HUES64 (cell line): ENCODE measurements around the gene PGC.

Experiments
- H3K27ac ChIP-seq: 2 replicates; pipeline ENCODE4 v1.7.0; 2013; ENCODE audit warnings: low read depth, low read length, inconsistent platforms
- H3K27me3 ChIP-seq: 2 replicates; pipeline ENCODE4 v1.6.1; 2013; ENCODE audit warnings: mild to moderate bottlenecking, low read length; ENCODE audit not compliant: insufficient read depth
- H3K36me3 ChIP-seq: 2 replicates; pipeline ENCODE4 v1.6.1; 2013; ENCODE audit warnings: mild to moderate bottlenecking, low read length; ENCODE audit not compliant: insufficient read depth
- H3K4me1 ChIP-seq: 2 replicates; pipeline ENCODE4 v1.6.1; 2013; ENCODE audit warnings: mild to moderate bottlenecking, low read length, moderate library complexity; ENCODE audit not compliant: insufficient read depth
- H3K4me3 ChIP-seq: 2 replicates; pipeline ENCODE4 v1.5.1; 2013; ENCODE audit warnings: mild to moderate bottlenecking, low read length, moderate library complexity
- H3K9ac ChIP-seq: 2 replicates; pipeline ENCODE4 v1.6.1; 2013; ENCODE audit warnings: mild to moderate bottlenecking, low read depth, low read length
- H3K9me3 ChIP-seq: 2 replicates; pipeline ENCODE4 v1.6.1; 2013; ENCODE audit warnings: low read depth, low read length; ENCODE audit not compliant: insufficient read depth
- WGBS: fragments of 150-250, 120-280 bp; methylation state at CpG from one replicate; pipeline ENCODE4 v1.1.7; 2013; ENCODE audit warnings: missing lambda C conversion rate; 5-methylcytosine and 5-hydroxymethylcytosine counted together

Gene PGC

DNA sequence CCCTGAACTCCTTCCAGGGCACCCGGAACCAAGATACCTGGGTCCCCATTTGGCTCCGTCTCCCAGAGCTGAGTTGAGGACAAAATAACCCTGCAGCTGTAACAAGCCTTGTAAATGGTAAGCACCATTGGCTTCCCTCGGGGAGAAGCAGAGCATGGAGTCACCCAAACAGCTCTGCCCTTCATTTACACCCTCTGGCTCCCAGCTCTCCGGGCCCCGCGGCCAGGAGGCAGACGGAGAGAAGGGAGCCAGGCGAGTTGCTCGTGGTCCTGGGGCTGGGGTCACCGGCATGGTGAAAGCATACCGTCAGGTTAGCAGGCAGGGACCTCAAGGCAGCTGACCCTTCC is 13.9 kb downstream of the PGC start:
- Histone ChIP-seq H3K4me1 (peaks cover 20% of the 10 kb centered on the region), H3K27me3 (peaks cover 24% of the 10 kb centered on the region), H3K36me3 (no peaks in the 10 kb centered on the region), H3K9ac (no peak overlapping the region), H3K4me3 (peak overlapping the region; percentile 62), H3K27ac (no peak overlapping the region), H3K9me3 (no peaks in the 10 kb centered on the region)
- 9% methylated on average over 11 of the region's 11 CpGs for WGBS

DNA sequence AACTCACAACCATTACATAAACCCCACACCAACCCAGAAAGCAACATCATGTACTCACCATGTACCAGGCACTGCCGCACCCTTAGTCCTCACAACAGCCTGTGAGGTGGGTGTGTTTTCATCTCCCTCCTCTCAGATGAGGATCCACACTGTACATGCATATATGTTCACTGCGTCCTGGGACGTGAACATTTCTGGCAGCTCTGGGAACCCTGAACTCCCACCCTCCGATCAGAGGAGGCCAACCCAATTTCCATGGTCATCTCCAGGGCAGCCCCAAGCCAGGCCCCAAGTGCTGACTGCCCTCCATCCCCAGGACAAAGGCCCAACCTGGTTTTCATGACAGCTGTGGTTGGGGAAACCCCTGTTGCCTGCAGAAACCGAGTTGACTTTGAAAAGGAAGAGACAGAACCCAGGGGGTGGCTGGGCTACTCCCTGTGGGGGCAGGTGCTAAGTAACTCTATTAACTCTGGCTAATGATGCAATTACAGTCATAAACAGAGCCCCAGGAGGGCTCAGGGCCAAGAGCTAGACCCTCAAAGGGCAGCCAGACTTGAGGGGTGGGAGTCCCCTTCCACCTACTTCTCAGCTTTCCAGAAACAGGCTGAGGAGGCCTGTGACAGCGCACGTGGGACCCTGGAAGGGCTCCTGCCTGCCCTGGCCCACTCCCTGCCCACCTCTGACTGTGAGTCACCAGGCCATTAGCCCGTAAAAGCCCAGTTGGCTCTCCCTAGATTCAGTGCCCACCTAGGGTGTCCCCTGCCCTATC is 14.4 kb downstream of the PGC start:
- H3K9ac ChIP-seq, result no peak overlapping the region
- no peaks in the 10 kb centered on the region for H3K9me3 ChIP-seq
- H3K4me3 ChIP-seq, result peak overlapping the region; percentile 62
- H3K27me3 ChIP-seq, result peaks cover 24% of the 10 kb centered on the region
- no peaks in the 10 kb centered on the region for H3K36me3 ChIP-seq
- no peak overlapping the region for H3K27ac ChIP-seq
- whole genome bisulfite sequencing, result 44% methylated on average over 8 of the region's 8 CpGs
- peaks cover 20% of the 10 kb centered on the region for H3K4me1 ChIP-seq

DNA sequence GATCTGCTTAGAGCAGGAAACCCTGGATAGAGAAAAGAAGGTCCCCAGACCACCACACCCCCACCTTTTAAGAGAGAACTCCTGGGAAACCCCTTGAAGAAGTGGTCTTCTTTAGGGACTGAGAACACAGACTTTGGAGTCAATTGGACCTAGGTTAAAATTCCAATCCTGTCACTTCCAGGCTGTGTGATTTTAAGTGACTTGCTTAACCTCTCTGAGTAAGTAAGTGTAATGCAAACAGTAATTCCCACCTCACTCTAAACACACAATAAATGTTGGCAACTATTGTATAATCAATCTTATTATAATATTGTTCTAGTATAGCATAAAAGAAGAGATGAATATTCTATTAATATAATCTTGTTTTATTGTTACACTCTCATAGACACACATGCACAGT is 15.0 kb downstream of the PGC start:
- Histone ChIP-seq H3K9ac (no peak overlapping the region), H3K27me3 (peaks cover 24% of the 10 kb centered on the region), H3K4me1 (peaks cover 20% of the 10 kb centered on the region), H3K36me3 (no peaks in the 10 kb centered on the region), H3K9me3 (no peaks in the 10 kb centered on the region), H3K27ac (no peak overlapping the region), H3K4me3 (no peak overlapping the region)

DNA sequence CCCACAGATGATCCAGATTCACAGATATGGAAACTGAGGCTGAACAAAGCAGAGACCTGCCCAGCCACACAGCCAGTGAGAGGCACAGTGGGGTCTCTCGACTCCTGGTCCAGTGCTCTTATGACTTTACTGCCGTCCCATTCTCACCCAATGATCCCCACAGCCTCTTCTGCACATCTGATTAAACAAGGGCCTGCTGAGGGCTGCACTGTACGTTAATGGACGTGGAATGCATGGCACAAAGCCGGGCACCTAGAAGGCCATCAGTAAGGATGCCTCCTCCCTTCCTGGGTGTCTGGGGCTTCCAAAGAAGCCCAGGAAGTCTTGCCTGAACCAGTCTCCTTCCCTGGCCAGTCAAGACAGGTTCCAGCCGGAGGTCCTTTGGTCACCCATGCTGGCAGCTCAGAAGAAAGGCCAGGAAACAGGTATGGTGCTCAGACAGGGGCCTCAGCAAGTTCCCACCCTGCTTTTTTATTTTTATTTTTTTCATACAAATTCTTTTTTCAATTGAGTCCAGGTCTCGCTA is 15.6 kb downstream of the PGC start:
- H3K4me3 ChIP-seq, result no peak overlapping the region
- H3K27me3 ChIP-seq, result peaks cover 24% of the 10 kb centered on the region
- H3K4me1 ChIP-seq, result peaks cover 20% of the 10 kb centered on the region
- H3K9me3 ChIP-seq, result no peaks in the 10 kb centered on the region
- 94% methylated on average over 7 of the region's 7 CpGs for WGBS
- no peak overlapping the region for H3K27ac ChIP-seq
- H3K9ac ChIP-seq, result no peak overlapping the region
- H3K36me3 ChIP-seq, result no peaks in the 10 kb centered on the region

DNA sequence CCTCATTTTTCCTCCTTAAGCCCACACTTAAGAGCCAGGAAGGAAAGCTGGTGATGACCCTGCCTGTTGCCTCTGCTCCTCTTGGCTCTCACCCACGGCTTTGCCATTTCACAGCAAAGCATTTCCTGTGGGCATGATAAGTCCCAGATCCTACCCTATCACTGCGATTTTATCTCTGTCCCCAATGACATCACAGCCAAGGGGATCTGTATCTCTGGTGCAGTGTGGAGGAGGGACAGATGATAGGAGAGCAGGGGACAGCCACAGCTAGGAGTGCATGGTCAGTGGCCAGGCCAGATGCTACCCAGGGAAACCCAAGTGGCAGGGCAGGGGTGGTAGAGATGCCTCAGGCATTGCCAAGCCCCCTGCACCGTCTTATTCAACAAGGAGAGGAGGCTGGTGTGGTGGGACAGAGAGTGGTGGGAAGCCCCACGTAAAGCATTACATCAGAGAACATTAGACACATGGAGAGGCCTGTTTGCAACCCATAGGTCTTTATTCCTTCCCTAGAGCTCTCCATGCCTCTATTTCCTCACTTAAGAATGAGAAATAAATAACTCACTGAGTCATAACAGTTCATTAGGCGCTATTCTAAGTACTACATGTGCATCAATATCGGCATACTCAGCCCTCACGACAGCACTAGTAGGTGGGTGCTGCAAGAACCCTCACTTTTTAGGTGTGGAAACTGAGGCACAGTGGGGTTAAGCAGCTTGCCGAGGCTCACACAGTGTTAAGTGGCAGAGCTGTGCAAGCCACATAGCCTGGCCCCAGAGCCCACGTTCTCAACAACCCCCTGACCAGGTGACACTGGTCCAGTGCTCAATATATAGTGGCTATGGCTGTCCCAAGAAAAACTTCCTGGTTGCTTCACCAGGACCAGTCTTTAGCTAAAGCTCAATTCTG is 16.4 kb downstream of the PGC start:
- no peak overlapping the region for H3K4me3 ChIP-seq
- H3K27ac ChIP-seq, result no peak overlapping the region
- no peak overlapping the region for H3K9ac ChIP-seq
- H3K27me3 ChIP-seq, result peaks cover 24% of the 10 kb centered on the region
- H3K9me3 ChIP-seq, result no peaks in the 10 kb centered on the region
- no peaks in the 10 kb centered on the region for H3K36me3 ChIP-seq
- WGBS, result 90% methylated on average over 9 of the region's 9 CpGs
- peaks cover 18% of the 10 kb centered on the region for H3K4me1 ChIP-seq

DNA sequence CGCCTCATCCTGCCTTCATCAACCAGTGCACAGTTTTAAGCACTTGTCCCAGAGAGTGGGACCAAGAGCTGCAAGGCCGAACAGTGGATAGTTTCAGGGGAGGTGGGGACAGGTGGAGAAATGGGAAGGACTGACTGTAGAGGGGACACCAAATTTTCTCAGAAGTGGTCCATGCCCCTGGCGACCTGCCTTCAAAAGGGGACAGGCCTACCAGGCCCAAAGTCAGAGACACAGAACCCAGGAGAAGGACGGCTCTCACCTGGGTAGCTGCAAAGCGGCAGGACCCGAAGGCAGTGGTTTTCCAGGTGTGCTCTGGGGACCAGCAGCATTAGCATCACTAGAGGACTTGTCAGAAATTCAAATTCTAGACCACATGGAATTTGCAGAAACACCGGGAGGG is 17.6 kb downstream of the PGC start:
- no peak overlapping the region for H3K9ac ChIP-seq
- H3K4me1 ChIP-seq, result peaks cover 16% of the 10 kb centered on the region
- H3K36me3 ChIP-seq, result no peaks in the 10 kb centered on the region
- peaks cover 17% of the 10 kb centered on the region for H3K27me3 ChIP-seq
- 78% methylated on average over 7 of the region's 7 CpGs for WGBS
- H3K4me3 ChIP-seq, result no peak overlapping the region
- H3K27ac ChIP-seq, result no peak overlapping the region
- H3K9me3 ChIP-seq, result no peaks in the 10 kb centered on the region

DNA sequence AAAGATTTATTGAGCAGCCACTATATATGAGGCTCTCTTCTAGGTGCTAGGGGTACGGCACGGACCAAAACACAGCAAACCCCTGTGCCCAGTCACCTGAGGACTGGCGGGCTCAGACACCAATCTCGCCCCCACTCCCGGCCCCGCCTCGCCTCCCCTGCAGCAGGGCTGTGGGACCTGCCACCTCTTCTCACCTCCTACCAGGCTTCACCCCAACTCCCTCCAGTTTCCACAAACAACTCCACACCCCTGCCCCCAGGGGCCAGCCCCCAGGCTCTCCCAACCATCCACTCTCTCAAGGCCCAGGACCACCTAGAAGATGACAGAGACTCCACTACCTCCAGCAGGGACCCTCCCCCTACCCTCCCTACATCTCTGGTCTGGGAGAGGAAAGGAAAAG is 18.2 kb downstream of the PGC start:
- no peaks in the 10 kb centered on the region for H3K36me3 ChIP-seq
- H3K4me3 ChIP-seq, result no peak overlapping the region
- H3K27ac ChIP-seq, result no peak overlapping the region
- peaks cover 17% of the 10 kb centered on the region for H3K27me3 ChIP-seq
- H3K9me3 ChIP-seq, result no peaks in the 10 kb centered on the region
- peaks cover 16% of the 10 kb centered on the region for H3K4me1 ChIP-seq
- WGBS, result 91% methylated on average over 7 of the region's 7 CpGs
- no peak overlapping the region for H3K9ac ChIP-seq

DNA sequence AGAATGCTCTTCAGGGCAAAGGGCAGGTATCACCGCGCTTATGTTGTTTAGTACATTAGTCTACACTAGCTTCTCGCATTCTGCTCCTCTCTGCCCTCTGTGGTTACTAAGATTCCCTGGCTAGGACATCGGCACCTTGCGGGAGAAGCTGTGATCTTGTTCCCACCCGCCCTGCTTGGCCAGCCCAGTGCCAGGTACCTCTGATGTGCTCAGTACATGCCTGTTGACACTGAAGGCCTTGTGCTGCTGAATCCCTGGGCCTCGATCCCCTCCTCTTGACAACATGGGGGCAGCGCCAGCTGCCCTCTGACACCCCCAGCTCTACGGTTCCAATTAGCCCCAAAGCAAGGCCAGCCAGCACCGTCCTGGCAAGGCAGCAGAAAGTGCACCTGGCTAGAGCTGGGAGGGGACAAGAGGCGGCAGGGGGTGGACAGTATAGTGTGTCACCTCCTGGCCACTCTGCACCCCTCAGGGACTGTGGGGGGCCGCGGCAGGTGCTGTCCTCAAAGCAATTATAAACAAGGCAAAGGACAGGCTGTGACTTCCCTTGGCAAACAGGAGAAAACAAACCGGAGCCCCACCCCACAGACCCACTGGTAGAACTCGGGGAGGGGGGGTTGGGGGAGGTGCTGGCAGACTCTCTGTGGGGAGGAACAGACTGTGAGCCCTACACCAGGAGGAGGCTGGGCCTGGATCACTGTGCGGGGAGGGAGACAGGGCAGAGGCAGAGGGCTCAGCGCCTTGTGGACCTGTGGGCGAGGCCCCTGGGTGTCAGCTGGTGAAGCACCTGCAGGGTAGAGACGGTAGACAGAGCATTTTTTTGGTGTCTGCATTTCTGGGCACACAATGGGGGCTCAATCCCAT is 18.9 kb downstream of the PGC start:
- Histone ChIP-seq H3K4me3 (no peak overlapping the region), H3K9ac (no peak overlapping the region), H3K9me3 (no peaks in the 10 kb centered on the region), H3K4me1 (peaks cover 14% of the 10 kb centered on the region), H3K27ac (no peak overlapping the region), H3K36me3 (no peaks in the 10 kb centered on the region), H3K27me3 (peaks cover 13% of the 10 kb centered on the region)
- 85% methylated on average over 18 of the region's 19 CpGs for WGBS

DNA sequence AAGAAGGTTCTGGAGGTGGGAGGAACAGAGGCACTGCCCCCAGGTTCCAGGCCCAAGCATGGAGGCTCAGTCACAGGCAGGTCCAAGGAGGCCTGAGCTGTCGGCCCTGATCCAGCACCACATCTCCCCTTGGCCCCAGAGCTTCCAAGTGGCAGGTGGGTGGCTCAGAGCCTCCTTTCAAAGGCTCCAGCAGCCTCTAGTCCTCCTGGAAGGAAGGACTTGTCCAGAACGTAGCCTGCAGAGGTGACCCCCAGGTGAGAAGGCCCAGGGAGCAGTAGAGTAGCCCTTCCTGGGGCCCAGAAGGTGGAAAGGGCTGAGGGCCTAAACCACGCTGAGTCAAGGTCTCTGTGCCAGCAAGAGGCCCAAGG is 19.5 kb downstream of the PGC start:
- no peak overlapping the region for H3K9ac ChIP-seq
- H3K4me3 ChIP-seq, result no peak overlapping the region
- WGBS, result 91% methylated on average over 3 of the region's 3 CpGs
- peaks cover 11% of the 10 kb centered on the region for H3K4me1 ChIP-seq
- no peaks in the 10 kb centered on the region for H3K9me3 ChIP-seq
- H3K27ac ChIP-seq, result no peak overlapping the region
- no peaks in the 10 kb centered on the region for H3K36me3 ChIP-seq
- peaks cover 7% of the 10 kb centered on the region; the same call in 1 of the 2 replicates for H3K27me3 ChIP-seq

DNA sequence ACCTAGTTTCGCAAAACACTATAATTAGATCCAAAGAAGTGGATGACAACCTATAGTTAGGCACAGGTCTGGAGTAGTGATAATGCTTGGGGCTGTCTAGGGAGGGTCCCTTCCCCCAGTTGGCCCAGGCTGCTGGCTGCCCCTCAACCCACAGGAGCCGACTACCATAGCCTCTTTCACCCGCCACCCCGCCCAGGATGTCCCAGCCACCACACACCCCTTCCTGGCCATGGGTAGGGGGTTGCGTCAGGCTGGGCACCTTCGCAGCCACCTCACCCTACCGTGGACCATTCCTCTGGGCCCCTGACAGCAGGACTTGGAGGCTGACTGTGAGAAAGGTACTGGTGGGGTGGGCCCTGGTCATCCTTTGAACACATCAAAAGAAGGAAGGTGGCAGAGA is 20.3 kb downstream of the PGC start:
- Histone ChIP-seq H3K36me3 (no peaks in the 10 kb centered on the region), H3K4me1 (peaks cover 7% of the 10 kb centered on the region; the same call in 1 of the 2 replicates), H3K9ac (no peak overlapping the region), H3K27me3 (0 out of 2 replicates have a peak, but pooled peaks cover 4% of the 10 kb centered on the region), H3K9me3 (no peaks in the 10 kb centered on the region), H3K4me3 (no peak overlapping the region), H3K27ac (no peak overlapping the region)
- 84% methylated on average over 6 of the region's 7 CpGs for WGBS
